ENCODE measurements around the gene BICRA.

Gene BICRA

GRCh38 chr19:47644199-47644598 is 35.3 kb downstream of the BICRA start:
- DNase-seq (ENCODE audit: low read depth): no peak
- no peak for TF ChIP-seq CTCF (IDR thresholded peaks at IDR 0.05; ENCODE audit: control insufficient read depth, extremely low read depth, insufficient read depth)
- H3K4me3 ChIP-seq (ENCODE audit: low read depth, low read length): no peak overlapping the region

- DNase-seq (ENCODE audit: low read depth): no peak
- TF ChIP-seq CTCF (IDR thresholded peaks at IDR 0.05; ENCODE audit: control insufficient read depth, extremely low read depth, insufficient read depth): no peak
- no peak overlapping the region for H3K4me3 ChIP-seq (ENCODE audit: low read depth, low read length)
These were observed 36.0 kb downstream of the BICRA start for GRCh38 chr19:47644743-47645482.

GRCh38 chr19:47646924-47647323 is 38.0 kb downstream of the BICRA start:
- H3K4me3 ChIP-seq (ENCODE audit: low read depth, low read length): no peak overlapping the region
- no peak for TF ChIP-seq CTCF (IDR thresholded peaks at IDR 0.05; ENCODE audit: control insufficient read depth, extremely low read depth, insufficient read depth)
- no peak for DNase-seq (ENCODE audit: low read depth)

GRCh38 chr19:47649588-47649987 is 40.7 kb downstream of the BICRA start:
- DNase-seq (ENCODE audit: low read depth): no peak
- H3K4me3 ChIP-seq (ENCODE audit: low read depth, low read length): no peak overlapping the region
- TF ChIP-seq CTCF (IDR thresholded peaks at IDR 0.05; ENCODE audit: control insufficient read depth, extremely low read depth, insufficient read depth): no peak

- no peak overlapping the region for H3K4me3 ChIP-seq (ENCODE audit: low read depth, low read length)
- no peak for DNase-seq (ENCODE audit: low read depth)
- no peak for TF ChIP-seq CTCF (IDR thresholded peaks at IDR 0.05; ENCODE audit: control insufficient read depth, extremely low read depth, insufficient read depth)
These were observed 41.8 kb downstream of the BICRA start for GRCh38 chr19:47650700-47651099.

GRCh38 chr19:47651132-47651531 is 42.2 kb downstream of the BICRA start:
- no peak for DNase-seq (ENCODE audit: low read depth)

More at GRCh38 chr19:47651132-47651531, 42.2 kb downstream of the BICRA start:
- no peak overlapping the region for H3K4me3 ChIP-seq (ENCODE audit: low read depth, low read length)
- no peak for TF ChIP-seq CTCF (IDR thresholded peaks at IDR 0.05; ENCODE audit: control insufficient read depth, extremely low read depth, insufficient read depth)

All from LNCaP clone FGC (cell line).